ENCODE results near the gene PRAME.
"Not testable (repeated sequence)": the region's sequence is repeated elsewhere in the genome, so short reads cannot be mapped to it uniquely, and the experiment has no call there.

The PRAME gene

DNA sequence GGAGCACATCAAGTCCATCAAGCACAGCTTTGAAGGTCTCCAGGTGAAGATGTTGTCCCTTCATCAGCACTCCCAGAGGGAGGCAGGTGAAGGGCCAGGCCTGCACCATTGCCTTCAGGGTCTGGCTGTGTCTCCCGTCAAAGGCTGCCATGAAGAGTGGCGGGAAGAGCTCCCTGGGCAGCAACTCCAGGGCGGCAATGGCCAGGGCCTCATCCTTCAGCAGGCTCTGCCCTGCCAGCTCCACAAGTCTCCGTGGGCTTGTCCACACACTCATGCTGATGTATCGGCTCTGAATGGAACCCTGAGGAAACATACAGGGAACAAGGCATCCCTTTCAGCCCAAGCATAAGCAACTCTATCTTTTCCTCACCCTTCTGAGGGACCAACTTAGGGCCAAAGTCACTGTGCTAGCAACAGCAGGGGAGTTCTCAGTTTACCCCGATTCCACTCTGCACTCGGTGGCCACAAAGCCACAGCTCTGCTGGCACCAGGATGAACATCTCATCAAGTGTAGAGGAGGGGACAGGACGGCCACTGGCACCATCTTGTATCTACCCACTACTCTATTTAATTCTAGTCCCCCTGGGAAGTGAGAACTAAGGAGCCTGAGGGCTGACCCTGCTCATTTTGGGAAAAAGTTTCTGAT lies 8.2 kb downstream of the PRAME start:
- DNase-seq (ENCODE audit: low read depth in 2 of 2), result no peak

DNA sequence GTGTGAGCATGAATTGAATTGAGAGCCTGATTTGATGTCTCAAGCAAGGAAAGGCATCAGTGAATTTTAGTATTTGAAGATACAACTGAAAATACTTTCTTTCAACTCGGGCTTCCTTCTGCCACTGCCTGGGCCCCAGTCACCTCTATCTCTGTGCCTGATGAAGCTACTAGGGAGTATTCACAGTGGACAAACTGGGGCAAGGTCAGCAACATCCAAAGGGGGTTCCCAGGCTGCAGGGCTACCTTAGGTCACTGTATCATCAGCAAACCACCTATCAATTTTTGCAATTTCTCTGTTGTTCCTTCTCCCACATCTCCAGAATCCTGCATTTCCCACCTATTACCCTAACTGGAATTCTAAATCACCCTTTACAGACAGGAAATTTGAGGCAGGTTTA lies 10.2 kb downstream of the PRAME start:
- DNase-seq (ENCODE audit: low read depth in 2 of 2), result no peak

DNA sequence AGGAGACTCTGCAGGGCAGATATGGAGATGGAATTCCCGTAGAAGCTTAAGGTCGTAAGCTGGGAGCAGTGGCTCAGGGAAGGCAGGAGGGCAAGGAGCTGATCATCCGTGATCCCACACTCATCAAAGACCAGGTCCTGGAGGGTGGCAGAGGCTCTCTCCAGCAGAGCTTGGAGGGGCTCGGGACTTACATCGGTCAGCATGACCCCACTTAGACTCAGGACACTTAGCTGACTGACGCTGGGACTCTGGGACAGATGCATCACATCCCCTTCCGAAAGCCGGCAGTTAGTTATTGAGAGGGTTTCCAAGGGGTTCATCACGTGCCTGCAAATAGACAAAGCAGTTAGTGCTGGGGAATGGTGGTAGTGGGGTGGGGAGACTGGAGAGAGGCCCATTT lies 10.7 kb downstream of the PRAME start:
- DNase-seq (ENCODE audit: low read depth in 2 of 2), result no peak

- no peak for DNase-seq (ENCODE audit: low read depth in 2 of 2)
Observed at GRCh38 chr22:22547692-22548300, 11.3 kb downstream of the PRAME start.

- no peak for DNase-seq (ENCODE audit: low read depth in 2 of 2)
Observed at GRCh38 chr22:22547226-22547625, 11.8 kb downstream of the PRAME start.

GRCh38 chr22:22546490-22546889 lies 12.6 kb downstream of the PRAME start:
- no peak for DNase-seq (ENCODE audit: low read depth in 2 of 2)

DNA sequence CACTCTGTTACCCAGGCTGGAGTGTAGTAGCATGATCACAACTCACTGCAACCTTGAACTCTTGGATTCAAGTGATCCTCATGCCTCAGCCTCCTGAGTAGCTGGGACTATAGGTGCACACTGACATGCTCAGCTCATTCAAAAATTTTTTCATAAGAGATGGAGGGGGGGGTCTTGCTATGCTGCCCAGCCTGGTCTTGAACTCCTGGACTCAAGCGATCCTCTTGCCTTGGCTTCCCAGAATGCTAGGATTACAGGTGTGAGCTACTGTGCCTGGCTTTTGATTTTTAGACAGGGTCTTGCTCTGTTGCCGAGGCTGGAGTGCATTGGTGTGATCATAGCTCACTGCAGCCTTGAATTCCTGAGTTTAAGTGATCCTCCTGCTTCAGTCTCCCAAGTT lies 14.0 kb downstream of the PRAME start:
- no peak for DNase-seq (ENCODE audit: low read depth in 2 of 2)

DNA sequence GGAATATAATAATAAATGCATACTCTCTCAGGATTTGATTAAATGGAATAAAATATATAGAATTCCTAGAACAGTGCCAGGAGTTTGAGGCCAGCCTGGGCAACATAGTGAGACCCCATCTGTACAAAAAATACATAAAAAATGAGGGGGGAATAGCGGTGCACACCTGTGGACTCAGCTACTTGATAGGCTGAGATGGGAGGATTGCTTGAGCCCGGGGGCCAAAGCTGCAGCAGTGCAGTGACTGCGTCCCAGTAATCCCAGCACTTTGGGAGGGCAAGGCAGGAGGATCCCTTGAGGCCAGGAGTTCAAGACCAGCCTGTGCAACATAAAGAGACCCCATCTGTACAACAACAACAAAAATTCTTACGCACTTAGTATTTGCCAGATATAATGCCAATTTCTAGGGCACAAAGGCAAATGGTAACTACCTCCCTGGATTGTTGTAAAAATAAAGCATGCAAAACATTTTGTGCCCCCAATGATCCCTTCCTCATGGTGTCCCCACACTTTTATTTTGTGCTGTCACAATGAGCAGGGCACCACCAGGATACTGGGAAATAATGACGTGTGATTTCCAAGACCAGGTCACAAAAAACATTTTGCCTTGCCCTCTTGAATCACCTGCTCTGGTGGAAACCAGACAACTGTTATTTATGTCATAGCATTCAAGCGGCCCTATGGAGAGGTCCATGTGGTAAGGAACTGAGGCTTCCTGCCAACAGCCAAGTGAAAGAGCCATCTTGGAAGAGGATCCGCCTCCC lies 20.7 kb downstream of the PRAME start:
- DNase-seq (ENCODE audit: low read depth in 2 of 2), result no peak

GRCh38 chr22:22536916-22537315 lies 22.1 kb downstream of the PRAME start:
- DNase-seq (ENCODE audit: low read depth in 2 of 2), result no peak

- DNase-seq (ENCODE audit: low read depth in 2 of 2), result no peak
Observed at GRCh38 chr22:22536515-22536914, 22.6 kb downstream of the PRAME start.

DNA sequence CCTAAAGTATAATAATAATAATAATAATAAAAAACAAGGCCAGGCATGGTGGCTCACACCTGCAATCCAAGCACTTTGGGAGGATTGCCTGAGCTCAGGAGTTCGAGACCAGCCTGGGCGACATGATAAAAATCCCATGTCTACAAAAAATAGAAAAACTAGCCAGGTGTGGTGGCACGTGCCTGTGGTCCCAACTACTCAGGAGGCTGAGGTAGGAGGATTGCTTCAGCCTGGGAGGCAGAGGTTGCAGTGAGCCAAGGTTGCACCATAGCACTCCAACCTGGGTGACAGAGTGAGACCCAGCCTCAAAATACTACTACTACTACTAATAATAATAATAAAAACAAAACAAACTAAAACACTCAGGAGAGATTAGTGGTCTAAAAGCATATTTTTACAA lies 23.4 kb downstream of the PRAME start:
- DNase-seq (ENCODE audit: low read depth in 2 of 2), result no peak

- DNase-seq (ENCODE audit: low read depth in 2 of 2), result no peak
Observed at GRCh38 chr22:22534604-22535415, 24.3 kb downstream of the PRAME start.

- DNase-seq (ENCODE audit: low read depth in 2 of 2), result no peak
Observed at GRCh38 chr22:22533863-22534262, 25.2 kb downstream of the PRAME start.

- DNase-seq (ENCODE audit: low read depth in 2 of 2), result no peak
Observed at GRCh38 chr22:22533417-22533816, 25.6 kb downstream of the PRAME start.

DNA sequence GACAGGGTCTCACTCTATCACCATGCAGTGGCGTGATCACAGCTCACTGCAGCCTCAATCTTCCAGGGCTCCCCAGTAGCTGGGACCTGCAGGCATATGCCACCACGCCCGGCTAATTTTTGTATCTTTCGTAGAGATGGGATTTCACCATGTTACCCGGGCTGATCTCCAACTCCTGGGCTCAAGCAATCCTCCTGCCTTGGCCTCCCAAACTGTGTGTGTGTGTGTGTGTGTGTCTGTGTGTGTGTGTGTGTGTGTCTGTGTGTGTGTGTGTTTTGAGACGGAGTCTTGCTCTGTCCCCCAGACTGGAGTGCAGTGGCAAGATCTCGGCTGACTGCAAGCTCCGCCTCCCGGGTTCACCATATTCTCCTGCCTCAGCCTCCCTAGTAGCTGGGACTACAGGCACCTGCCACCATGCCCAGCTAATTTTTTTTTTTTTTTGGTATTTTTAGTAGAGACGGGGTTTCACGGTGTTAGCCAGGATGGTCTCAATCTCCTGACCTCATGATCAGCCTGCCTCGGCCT lies 26.5 kb downstream of the PRAME start:
- not testable (repeated sequence) for DNase-seq (ENCODE audit: low read depth in 2 of 2)

DNA sequence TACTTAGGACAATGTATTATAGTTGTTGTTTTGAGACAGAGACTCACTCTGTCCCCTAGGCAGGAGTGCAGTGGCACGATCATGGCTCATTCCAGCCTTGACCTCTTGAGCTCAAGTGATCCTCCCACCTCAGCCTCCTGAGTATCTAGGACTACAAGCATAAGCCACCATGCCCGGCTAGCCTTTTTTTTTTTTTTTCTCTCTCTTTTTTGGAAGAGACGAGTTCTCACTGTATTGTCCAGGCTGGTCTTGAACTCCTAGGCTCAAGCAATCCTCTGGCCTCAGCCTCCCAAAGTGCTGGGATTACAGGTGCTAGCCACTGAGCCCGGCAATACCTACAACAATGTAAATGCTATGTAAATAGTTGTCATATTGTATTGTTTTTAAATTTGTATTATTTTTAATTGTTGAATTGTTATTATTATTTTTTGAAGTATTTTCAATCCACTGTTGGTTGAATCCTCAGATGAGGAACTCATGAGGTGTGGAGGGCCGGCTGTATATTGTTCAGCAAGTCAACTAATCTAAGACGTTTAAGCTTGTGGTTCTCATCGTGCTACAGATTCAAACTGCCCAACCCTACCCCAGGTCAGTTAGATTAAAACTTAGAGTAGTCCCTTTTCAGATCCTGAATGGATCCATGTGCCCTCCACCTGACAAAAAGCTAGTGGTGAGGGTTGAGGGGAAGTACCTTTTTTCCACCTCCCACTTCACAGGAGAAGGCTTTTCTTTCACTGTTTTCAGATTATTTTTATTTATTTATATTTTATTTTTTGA lies 27.1 kb downstream of the PRAME start:
- DNase-seq (ENCODE audit: low read depth in 2 of 2), result no peak

GRCh38 chr22:22528780-22529179 lies 30.3 kb downstream of the PRAME start:
- DNase-seq (ENCODE audit: low read depth in 2 of 2), result no peak

GRCh38 chr22:22527312-22527711 lies 31.8 kb downstream of the PRAME start:
- no peak for DNase-seq (ENCODE audit: low read depth in 2 of 2)

GRCh38 chr22:22526125-22526912 lies 32.7 kb downstream of the PRAME start:
- DNase-seq (ENCODE audit: low read depth in 2 of 2), result no peak

GRCh38 chr22:22523494-22523893 lies 35.6 kb downstream of the PRAME start:
- DNase-seq (ENCODE audit: low read depth in 2 of 2), result no peak
